H9 (cell line): Measurements from ENCODE around the gene CCSER1. TPM values are rescaled to one million over a fixed set of nuclear protein-coding genes. Genes with fewer than 3 reads are reported as not detected.

Source experiments
- DNase-seq: peaks from one replicate; pipeline ENCODE4 v3.0.0-alpha.2; 2017
- H2AFZ ChIP-seq: one replicate; pipeline ENCODE4 v1.6.1; 2013; ENCODE audit warnings: mild to moderate bottlenecking, low read length, control low read depth, moderate library complexity
- H2AK5ac ChIP-seq: 2 replicates; pipeline ENCODE4 v1.6.1; 2013; ENCODE audit warnings: low read length, control low read depth, mixed read lengths; ENCODE audit not compliant: insufficient read length
- H2BK120ac ChIP-seq: one replicate; pipeline ENCODE4 v1.6.1; 2013; ENCODE audit warnings: low read depth, mild to moderate bottlenecking, low read length, control low read depth, inconsistent platforms; ENCODE audit not compliant: poor library complexity, severe bottlenecking
- H2BK12ac ChIP-seq: 2 replicates; pipeline ENCODE4 v1.6.1; 2013; ENCODE audit warnings: low read length, control low read depth, mixed read lengths, low read depth; ENCODE audit not compliant: insufficient read length
- H2BK15ac ChIP-seq: 2 replicates; pipeline ENCODE4 v1.6.1; 2013; ENCODE audit warnings: low read depth, low read length, control low read depth
- H2BK20ac ChIP-seq: one replicate; pipeline ENCODE4 v1.6.1; 2013; ENCODE audit warnings: low read depth, mild to moderate bottlenecking, low read length, control low read depth, inconsistent platforms; ENCODE audit not compliant: poor library complexity, severe bottlenecking
- H2BK5ac ChIP-seq: 2 replicates; pipeline ENCODE4 v1.6.1; 2013; ENCODE audit warnings: low read length, control low read depth, mixed read lengths; ENCODE audit not compliant: insufficient read length
- H3K14ac ChIP-seq: 2 replicates; pipeline ENCODE4 v1.6.1; 2013; ENCODE audit warnings: low read length, control low read depth; ENCODE audit not compliant: insufficient read depth
- H3K18ac ChIP-seq: 2 replicates; pipeline ENCODE4 v1.6.1; 2013; ENCODE audit warnings: low read depth, mild to moderate bottlenecking, mixed read lengths, low read length, control low read depth; ENCODE audit not compliant: insufficient read length
- H3K23ac ChIP-seq: 2 replicates; pipeline ENCODE4 v1.6.1; 2013; ENCODE audit warnings: low read length, control low read depth, mixed read lengths, low read depth; ENCODE audit not compliant: insufficient read length
- H3K23me2 ChIP-seq: 2 replicates; pipeline ENCODE4 v1.6.1; 2013; ENCODE audit warnings: low read depth, mild to moderate bottlenecking, mixed read lengths, low read length, control low read depth; ENCODE audit not compliant: insufficient read length, poor library complexity, severe bottlenecking
- H3K27ac ChIP-seq: 2 replicates; pipeline ENCODE4 v1.5.1; 2013; ENCODE audit warnings: low read length, control low read depth, mixed read lengths, low read depth; ENCODE audit not compliant: insufficient read length
- H3K27me3 ChIP-seq: 2 replicates; pipeline ENCODE4 v1.6.1; 2013; ENCODE audit warnings: low read length, control low read depth, inconsistent platforms; ENCODE audit not compliant: insufficient read depth
- H3K4ac ChIP-seq: 2 replicates; pipeline ENCODE4 v1.6.1; 2013; ENCODE audit warnings: low read depth, mild to moderate bottlenecking, control low read depth, inconsistent platforms, low read length, moderate library complexity
- H3K4me1 ChIP-seq: 2 replicates; pipeline ENCODE4 v1.6.1; 2013; ENCODE audit warnings: low read length, control low read depth, inconsistent platforms; ENCODE audit not compliant: insufficient read depth
- H3K4me2 ChIP-seq: 2 replicates; pipeline ENCODE4 v1.6.1; 2013; ENCODE audit warnings: low read length, control low read depth, mixed read lengths; ENCODE audit not compliant: insufficient read length, insufficient read depth
- H3K56ac ChIP-seq: 2 replicates; pipeline ENCODE4 v1.6.1; 2013; ENCODE audit warnings: low read depth, mild to moderate bottlenecking, mixed read lengths, low read length, control low read depth; ENCODE audit not compliant: insufficient read length
- H3K79me1 ChIP-seq: 2 replicates; pipeline ENCODE4 v1.6.1; 2013; ENCODE audit warnings: low read depth, mild to moderate bottlenecking, moderate library complexity, low read length, control low read depth, inconsistent platforms; ENCODE audit not compliant: insufficient read depth, poor library complexity, severe bottlenecking
- H3K79me2 ChIP-seq: 2 replicates; pipeline ENCODE4 v1.6.1; 2013; ENCODE audit warnings: low read length, control low read depth, inconsistent platforms; ENCODE audit not compliant: insufficient read depth
- H3K9ac ChIP-seq: 2 replicates; pipeline ENCODE4 v1.6.1; 2013; ENCODE audit warnings: low read length, control low read depth, mixed read lengths; ENCODE audit not compliant: insufficient read length; ENCODE audit errors: extremely low read depth
- H3K9me3 ChIP-seq: one replicate; pipeline ENCODE4 v1.6.1; 2013; ENCODE audit warnings: low read depth, low read length, inconsistent platforms; ENCODE audit not compliant: control insufficient read depth
- H3T11ph ChIP-seq: one replicate; pipeline ENCODE4 v1.6.1; 2013; ENCODE audit warnings: mild to moderate bottlenecking, low read length, control low read depth, inconsistent platforms
- H4K20me1 ChIP-seq: one replicate; pipeline ENCODE4 v1.6.1; 2013; ENCODE audit not compliant: control insufficient read depth, insufficient read length, insufficient read depth
- H4K5ac ChIP-seq: 2 replicates; pipeline ENCODE4 v1.6.1; 2013; ENCODE audit warnings: low read depth, mild to moderate bottlenecking, mixed read lengths, low read length, control low read depth; ENCODE audit not compliant: insufficient read length
- H4K8ac ChIP-seq: replicated peaks from 2 replicates; pipeline ENCODE4 v1.6.1; 2013; ENCODE audit warnings: low read length, control low read depth, mixed read lengths, low read depth; ENCODE audit not compliant: insufficient read length
- H4K91ac ChIP-seq: 2 replicates; pipeline ENCODE4 v1.6.1; 2013; ENCODE audit warnings: low read depth, mild to moderate bottlenecking, moderate library complexity, mixed read lengths, low read length, control low read depth; ENCODE audit not compliant: insufficient read length
- H3K27ac Mint-ChIP-seq, 3 experiments: 2 replicates in 2 of 3; 3 replicates in 1 of 3; pipeline ENCODE4 v1.8.0; 2020 to 2021; ENCODE audit warnings: mixed read lengths in 3 of 3, mild to moderate bottlenecking in 1 of 3, moderate library complexity in 1 of 3
- H3K27me3 Mint-ChIP-seq: 2 replicates; pipeline ENCODE4 v1.8.0; 2021; ENCODE audit warnings: low read depth, mild to moderate bottlenecking, moderate library complexity, mixed read lengths
- H3K36me3 Mint-ChIP-seq, 3 experiments: 2 replicates in 2 of 3; 3 replicates in 1 of 3; pipeline ENCODE4 v1.8.0; 2020 to 2021; ENCODE audit warnings: low read depth in 3 of 3, mixed read lengths in 3 of 3; ENCODE audit not compliant: insufficient read depth in 1 of 3
- H3K4me1 Mint-ChIP-seq, 2 experiments: 2 replicates each; pipeline ENCODE4 v1.8.0; 2020; ENCODE audit warnings: mixed read lengths in 2 of 2
- H3K4me3 Mint-ChIP-seq, 2 experiments: 2 replicates in 1 of 2; 3 replicates in 1 of 2; pipeline ENCODE4 v1.8.0; 2020 to 2021; ENCODE audit warnings: mild to moderate bottlenecking in 2 of 2, mixed read lengths in 2 of 2, moderate library complexity in 1 of 2
- H3K9me3 Mint-ChIP-seq, 2 experiments: 2 replicates in 1 of 2; 3 replicates in 1 of 2; pipeline ENCODE4 v1.8.0; 2020; ENCODE audit warnings: mild to moderate bottlenecking in 2 of 2, mixed read lengths in 2 of 2, moderate library complexity in 1 of 2
- CTCF ChIP-seq: fragments of 200-600 bp; sonication (generic); conservative IDR thresholded peaks from 3 replicates; pipeline ENCODE4 v1.8.0; 2021; ENCODE audit warnings: antibody characterized with exemption, mild to moderate bottlenecking
- WGBS: extraction: QIAGEN DNeasy Blood & Tissue Kit; methylation state at CpG from one replicate; pipeline ENCODE4 v1.1.7; 2013; ENCODE audit warnings: missing lambda C conversion rate, low lambda C conversion rate, mixed read lengths; ENCODE audit not compliant: insufficient read length; ENCODE audit errors: extremely low coverage; 5-methylcytosine and 5-hydroxymethylcytosine counted together
- total RNA-seq: library from RNA; stranded (reverse); gene quantifications from 2 replicates; pipeline ENCODE4 v1.2.1, GENCODE V29; 2021

The CCSER1 gene
- total RNA-seq, 1 experiment from 2014 or later, result 0.37 TPM

GRCh38 chr4:90198086-90198847 lies 71.1 kb downstream of the CCSER1 start:
- H2AFZ ChIP-seq, result no peak overlapping the region
- no CpG with 5 or more reads among the region's 2 CpGs for WGBS
- peaks cover 0 to 1% of the 10 kb centered on the region in 2 experiments; a peak in 1 of 5 replicates for H3K9me3 Mint-ChIP-seq

More at GRCh38 chr4:90198086-90198847, 71.1 kb downstream of the CCSER1 start:
- Histone ChIP-seq H3K23ac (no peak overlapping the region), H2BK120ac (no peak overlapping the region), H3K4me2 (peak overlapping the region; percentile 33), H3K4ac (no peak overlapping the region), H4K91ac (no peak overlapping the region), H3K9ac (no peak overlapping the region), H3K79me2 (no peaks in the 10 kb centered on the region), H4K5ac (no peak overlapping the region), H3K23me2 (no peaks in the 10 kb centered on the region), H2BK5ac (no peak overlapping the region), H2BK15ac (no peak overlapping the region), H3K79me1 (no peaks in the 10 kb centered on the region), H3K4me1 (no peaks in the 10 kb centered on the region; the same call in 1 of the 2 replicates), H4K20me1 (no peaks in the 10 kb centered on the region), H3K14ac (no peak overlapping the region), H2AK5ac (no peak overlapping the region), H2BK20ac (no peak overlapping the region), H2BK12ac (no peak overlapping the region), H3K56ac (no peak overlapping the region), H3K27ac (peak overlapping the region; percentile 61), H3T11ph (no peak overlapping the region), H3K18ac (no peak overlapping the region), H3K27me3 (no peaks in the 10 kb centered on the region), H4K8ac (no peak overlapping the region), H3K9me3 (no peaks in the 10 kb centered on the region)
- TF ChIP-seq CTCF, result no peak
- Mint-ChIP-seq H3K27ac (peak overlapping the region in 2 of 3 experiments; percentile 82 to 92; a peak in 3 of 7 replicates), H3K4me3 (no peak overlapping the region), H3K27me3 (no peaks in the 10 kb centered on the region), H3K4me1 (peaks cover 40 to 43% of the 10 kb centered on the region in 2 experiments), H3K36me3 (peaks cover 0 to 2% (median 0%) of the 10 kb centered on the region in 3 experiments; a peak in 1 of 7 replicates)
- DNase-seq, result peak; percentile 43
